ENCODE results near the gene PSMD13.
"Not testable (repeated sequence)": the region's sequence is repeated elsewhere in the genome, so short reads cannot be mapped to it uniquely, and the experiment has no call there.

PSMD13 gene

GRCh38 chr11:236774-237767 is at the start of gene PSMD13:
Gene PSMD13, plus strand, starts transcription at chr11:236976. Its CDS starts 74 bp downstream, at chr11:237050.
- peak; percentile 30 for DNase-seq (ENCODE audit: low read depth)
- no peak for TF ChIP-seq CTCF (conservative IDR thresholded peaks at IDR 0.05; ENCODE audit: low read depth, low read length)
- peak within 1 kb of the TSS; percentile 95 for H3K4me3 ChIP-seq (ENCODE audit: low read length)

GRCh38 chr11:189200-189783 is 47.5 kb upstream of the PSMD13 start:
- DNase-seq (ENCODE audit: low read depth); H3K4me3 ChIP-seq (ENCODE audit: low read length): not testable (repeated sequence)

- not testable (repeated sequence) for H3K4me3 ChIP-seq (ENCODE audit: low read length); DNase-seq (ENCODE audit: low read depth)
Measured at GRCh38 chr11:189843-190311, 46.9 kb upstream of the PSMD13 start.

- not testable (repeated sequence) for DNase-seq (ENCODE audit: low read depth); H3K4me3 ChIP-seq (ENCODE audit: low read length)
Measured at GRCh38 chr11:190546-190945, 46.2 kb upstream of the PSMD13 start.

- peak; percentile 45 for TF ChIP-seq CTCF (conservative IDR thresholded peaks at IDR 0.05; ENCODE audit: low read depth, low read length)
- not testable (repeated sequence) for H3K4me3 ChIP-seq (ENCODE audit: low read length); DNase-seq (ENCODE audit: low read depth)
Measured at GRCh38 chr11:191490-192478, 45.0 kb upstream of the PSMD13 start.

GRCh38 chr11:192674-193128 is 44.1 kb upstream of the PSMD13 start, which contains the start of gene SCGB1C1:
Gene SCGB1C1, plus strand, starts transcription at chr11:193078. Its CDS starts 22 bp downstream, at chr11:193100.
- H3K4me3 ChIP-seq (ENCODE audit: low read length); DNase-seq (ENCODE audit: low read depth): not testable (repeated sequence)

GRCh38 chr11:193481-193880 is 43.3 kb upstream of the PSMD13 start:
- H3K4me3 ChIP-seq (ENCODE audit: low read length); DNase-seq (ENCODE audit: low read depth): not testable (repeated sequence)

- no peak for TF ChIP-seq CTCF (conservative IDR thresholded peaks at IDR 0.05; ENCODE audit: low read depth, low read length)
- H3K4me3 ChIP-seq (ENCODE audit: low read length), result no peak overlapping the region
- no peak for DNase-seq (ENCODE audit: low read depth)
Measured at GRCh38 chr11:196786-197731, 39.7 kb upstream of the PSMD13 start.

All from retinal pigment epithelial cell (primary cell).